Upper lobe of right lung (tissue), 1 donor: Measurements from ENCODE around the gene ADAP1. TPM values are rescaled to one million over a fixed set of nuclear protein-coding genes. Genes with fewer than 3 reads are reported as not detected.
"Not testable (repeated sequence)": the region's sequence is repeated elsewhere in the genome, so short reads cannot be mapped to it uniquely, and the experiment has no call there.

Experiments used
- ATAC-seq: fragments of 200-7000 bp; cut with Tn5 transposase; one replicate; pipeline ENCODE4 v1.9.1; 2020; ENCODE audit warnings: mild to moderate bottlenecking, moderate library complexity
- DNase-seq: peaks from one replicate; pipeline ENCODE4 v3.0.0-alpha.2; 2020
- H3K27ac ChIP-seq: fragments of 200-600 bp; one replicate; pipeline ENCODE4 v1.8.0; 2022
- H3K27me3 ChIP-seq: fragments of 200-600 bp; one replicate; pipeline ENCODE4 v1.8.0; 2022; ENCODE audit warnings: mild to moderate bottlenecking
- H3K36me3 ChIP-seq: fragments of 200-600 bp; one replicate; pipeline ENCODE4 v1.8.0; 2022
- H3K4me1 ChIP-seq: fragments of 200-600 bp; one replicate; pipeline ENCODE4 v1.8.0; 2022
- H3K4me3 ChIP-seq: fragments of 200-600 bp; one replicate; pipeline ENCODE4 v1.8.0; 2022; ENCODE audit warnings: mild to moderate bottlenecking
- H3K9me3 ChIP-seq: fragments of 200-600 bp; one replicate; pipeline ENCODE4 v1.8.0; 2022
- CTCF ChIP-seq: fragments of 200-600 bp; IDR thresholded peaks from one replicate; pipeline ENCODE4 v1.8.0; 2022; ENCODE audit warnings: antibody characterized with exemption
- intact Hi-C: fragments of 100-400 bp; cut with DNase I; formaldehyde crosslinking; loops from one replicate; pipeline ENCODE4 v1.11.0; 2022
- long read RNA-seq: library from polyadenylated mRNA; unstranded; transcript quantifications from one replicate; pipeline ENCODE4 v2.0.0, GENCODE V29; 2021
- total RNA-seq: library from RNA; stranded (reverse); fragmentation: NEBNext Ultra II Directional; extraction: Animal tissue kit (Norgen Biotek cat#: 25700); gene quantifications from one replicate; pipeline ENCODE4 v1.2.1, GENCODE V29; 2021
- donor health status: DM: no; HTN: yes; CAD: no; lungs with severe emphysema.

Gene ADAP1
- total RNA-seq: 30.7 TPM
- long read RNA-seq, transcript ADAP1-201 (11 exons, 2,363 nt): major isoform, 18 of 41 reads
- long read RNA-seq, transcript ADAP1-217 (11 exons, 2,118 nt): minor isoform, 6 of 41 reads
- long read RNA-seq, partial matches to known transcripts: 1 of 41 reads
- long read RNA-seq, other reads (novel, unspliced or antisense): 15 of 41 reads

GRCh38 chr7:954330-955238 lies at the start of gene ADAP1:
Gene ADAP1 (minus strand): TSS chr7:954680. CDS start chr7:954477, 203 bp downstream.
- peak; percentile 82 for DNase-seq
- Histone ChIP-seq H3K4me1 (peaks cover 9% of the 10 kb centered on the region), H3K27ac (peak within 1 kb of the TSS; percentile 51), H3K27me3 (peaks cover 21% of the 10 kb centered on the region), H3K4me3 (peak within 1 kb of the TSS; percentile 60), H3K36me3 (no peaks in the 10 kb centered on the region), H3K9me3 (no peaks in the 10 kb centered on the region)
- ATAC-seq: peak; percentile 80
- intact Hi-C loops: no loop called here
- no peak for TF ChIP-seq CTCF

GRCh38 chr7:1002445-1002844 lies 48.0 kb upstream of the ADAP1 start:
- H3K4me3 ChIP-seq, ATAC-seq, H3K27me3 ChIP-seq, H3K27ac ChIP-seq, H3K9me3 ChIP-seq, H3K4me1 ChIP-seq, DNase-seq, intact Hi-C loops: not testable (repeated sequence)
- H3K36me3 ChIP-seq: peaks cover 25% of the 10 kb centered on the region

- not testable (repeated sequence) for H3K9me3 ChIP-seq
Observed at GRCh38 chr7:1002026-1002425, 47.5 kb upstream of the ADAP1 start.

GRCh38 chr7:1001069-1001770 lies 46.7 kb upstream of the ADAP1 start:
- ATAC-seq, H3K9me3 ChIP-seq, H3K4me3 ChIP-seq, DNase-seq, H3K4me1 ChIP-seq, H3K27ac ChIP-seq, intact Hi-C loops, H3K27me3 ChIP-seq: not testable (repeated sequence)
- peaks cover 30% of the 10 kb centered on the region for H3K36me3 ChIP-seq

More at GRCh38 chr7:1002026-1002425, 47.5 kb upstream of the ADAP1 start:
- H3K4me3 ChIP-seq, H3K27ac ChIP-seq, H3K4me1 ChIP-seq, DNase-seq, H3K27me3 ChIP-seq, intact Hi-C loops, ATAC-seq: not testable (repeated sequence)
- H3K36me3 ChIP-seq: peaks cover 25% of the 10 kb centered on the region

- Histone ChIP-seq H3K9me3 (no peaks in the 10 kb centered on the region), H3K4me3 (no peak overlapping the region), H3K4me1 (no peaks in the 10 kb centered on the region), H3K27ac (no peak overlapping the region), H3K36me3 (peaks cover 30% of the 10 kb centered on the region), H3K27me3 (no peaks in the 10 kb centered on the region)
- DNase-seq (no peak), ATAC-seq (no peak)
- no peak for TF ChIP-seq CTCF
- intact Hi-C loops: no loop called here
Observed at GRCh38 chr7:999941-1000935, 45.8 kb upstream of the ADAP1 start.

GRCh38 chr7:999149-999879 lies 44.8 kb upstream of the ADAP1 start:
- H3K4me3 ChIP-seq: no peak overlapping the region
- ATAC-seq (no peak), DNase-seq (no peak)
- no peaks in the 10 kb centered on the region for H3K4me1 ChIP-seq
- H3K36me3 ChIP-seq: peaks cover 30% of the 10 kb centered on the region
- no peak for TF ChIP-seq CTCF
- no peaks in the 10 kb centered on the region for H3K9me3 ChIP-seq
- no peak overlapping the region for H3K27ac ChIP-seq
- H3K27me3 ChIP-seq: no peaks in the 10 kb centered on the region
- intact Hi-C loops: no loop called here
